Epidermal melanocyte (primary cell): ENCODE measurements around the gene PDE9A.
A peak's percentile ranks its signal among the peaks of the same experiment; 100 is the strongest.

Experiments
- DNase-seq: peaks from one replicate; pipeline ENCODE4 v3.0.0; 2011; ENCODE audit warnings: low spot score; ENCODE audit not compliant: insufficient read length

The PDE9A gene

GRCh38 chr21:42641311-42642218 is 11.9 kb upstream of the PDE9A start:
- no peak for DNase-seq

- DNase-seq: no peak
These were observed 11.1 kb upstream of the PDE9A start for GRCh38 chr21:42642219-42642745.

GRCh38 chr21:42644223-42645208 is 8.9 kb upstream of the PDE9A start:
- no peak for DNase-seq

GRCh38 chr21:42645211-42646075 is 8.0 kb upstream of the PDE9A start:
- no peak for DNase-seq

- DNase-seq: no peak
These were observed 7.2 kb upstream of the PDE9A start for GRCh38 chr21:42646076-42646825.

GRCh38 chr21:42646836-42647235 is 6.6 kb upstream of the PDE9A start:
- DNase-seq: no peak

GRCh38 chr21:42648606-42649005 is 4.8 kb upstream of the PDE9A start:
- DNase-seq: no peak

GRCh38 chr21:42649122-42650032 is 4.0 kb upstream of the PDE9A start:
- no peak for DNase-seq

GRCh38 chr21:42650033-42650370 is 3.4 kb upstream of the PDE9A start:
- DNase-seq: no peak

- DNase-seq: no peak
These were observed 2.7 kb upstream of the PDE9A start for GRCh38 chr21:42650441-42651421.

GRCh38 chr21:42651515-42652401 is 1.7 kb upstream of the PDE9A start:
- peak; percentile 40 for DNase-seq

GRCh38 chr21:42652527-42653230 is 742 bp upstream of the PDE9A start:
- peak; percentile 45 for DNase-seq

GRCh38 chr21:42654179-42654912 is 925 bp downstream of the PDE9A start:
- DNase-seq: no peak

- DNase-seq: no peak
These were observed 1.7 kb downstream of the PDE9A start for GRCh38 chr21:42654913-42655795.
